Cardiac fibroblast (primary cell): ENCODE data around the gene LCLAT1.

Experiments used
- DNase-seq, 2 donors: peaks; one replicate each; pipeline versions ENCODE4 v3.0.0 to v3.0.0-alpha.2; 2010; ENCODE audit warnings: low read depth in 2 of 2
- H3K4me3 ChIP-seq, 2 donors: replicated peaks in 1 of 2; 1 replicate in 1 of 2; 2 replicates in 1 of 2; pipeline ENCODE4 v1.5.1; 2011; ENCODE audit warnings: low read depth in 2 of 2, low read length in 2 of 2, mild to moderate bottlenecking in 2 of 2, moderate library complexity in 1 of 2
- TF ChIP-seq, protein P1 (sequence below): IDR thresholded peaks from one replicate; pipeline ENCODE4 v1.5.1; 2011; ENCODE audit warnings: low read depth, mild to moderate bottlenecking, low read length, inconsistent platforms

Gene LCLAT1

DNA sequence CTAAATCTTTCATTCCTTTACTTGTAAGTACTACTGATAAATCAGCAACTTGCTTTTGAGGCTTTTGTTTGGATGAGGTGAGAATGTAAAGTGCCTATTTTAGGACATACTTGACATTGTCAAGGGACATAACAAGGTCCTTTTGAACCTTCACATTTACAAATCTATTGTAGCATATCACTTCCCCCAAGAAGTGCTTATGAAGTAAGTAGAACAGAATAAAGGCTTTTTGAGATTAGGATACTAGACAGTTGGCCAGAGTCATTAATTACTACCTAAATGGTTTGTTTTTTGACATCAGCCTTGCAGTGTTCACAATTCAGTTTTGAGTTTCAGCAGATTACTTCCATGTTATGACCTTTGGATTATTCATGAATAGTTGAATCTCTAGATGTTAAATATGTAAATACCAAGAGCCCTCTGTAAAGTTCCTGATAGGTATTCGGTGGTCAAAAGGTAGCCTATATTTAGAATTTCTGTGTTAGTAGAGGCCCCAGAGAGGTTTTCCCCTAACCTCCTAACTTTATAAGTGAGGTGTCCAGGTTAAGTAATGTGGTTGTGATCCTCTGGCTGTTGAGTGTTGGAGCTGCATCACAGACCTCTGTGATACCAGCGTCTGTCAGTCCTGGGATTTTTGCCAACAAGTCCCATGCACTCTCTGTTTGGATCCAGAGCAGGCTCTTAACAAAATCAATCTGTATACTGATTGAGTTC, 67.2 kb downstream of the LCLAT1 start:
- no peak overlapping the region for H3K4me3 ChIP-seq
- TF ChIP-seq, protein P1, sequence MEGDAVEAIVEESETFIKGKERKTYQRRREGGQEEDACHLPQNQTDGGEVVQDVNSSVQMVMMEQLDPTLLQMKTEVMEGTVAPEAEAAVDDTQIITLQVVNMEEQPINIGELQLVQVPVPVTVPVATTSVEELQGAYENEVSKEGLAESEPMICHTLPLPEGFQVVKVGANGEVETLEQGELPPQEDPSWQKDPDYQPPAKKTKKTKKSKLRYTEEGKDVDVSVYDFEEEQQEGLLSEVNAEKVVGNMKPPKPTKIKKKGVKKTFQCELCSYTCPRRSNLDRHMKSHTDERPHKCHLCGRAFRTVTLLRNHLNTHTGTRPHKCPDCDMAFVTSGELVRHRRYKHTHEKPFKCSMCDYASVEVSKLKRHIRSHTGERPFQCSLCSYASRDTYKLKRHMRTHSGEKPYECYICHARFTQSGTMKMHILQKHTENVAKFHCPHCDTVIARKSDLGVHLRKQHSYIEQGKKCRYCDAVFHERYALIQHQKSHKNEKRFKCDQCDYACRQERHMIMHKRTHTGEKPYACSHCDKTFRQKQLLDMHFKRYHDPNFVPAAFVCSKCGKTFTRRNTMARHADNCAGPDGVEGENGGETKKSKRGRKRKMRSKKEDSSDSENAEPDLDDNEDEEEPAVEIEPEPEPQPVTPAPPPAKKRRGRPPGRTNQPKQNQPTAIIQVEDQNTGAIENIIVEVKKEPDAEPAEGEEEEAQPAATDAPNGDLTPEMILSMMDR: no peak
- DNase-seq: peak; percentile 52 to 63

DNA sequence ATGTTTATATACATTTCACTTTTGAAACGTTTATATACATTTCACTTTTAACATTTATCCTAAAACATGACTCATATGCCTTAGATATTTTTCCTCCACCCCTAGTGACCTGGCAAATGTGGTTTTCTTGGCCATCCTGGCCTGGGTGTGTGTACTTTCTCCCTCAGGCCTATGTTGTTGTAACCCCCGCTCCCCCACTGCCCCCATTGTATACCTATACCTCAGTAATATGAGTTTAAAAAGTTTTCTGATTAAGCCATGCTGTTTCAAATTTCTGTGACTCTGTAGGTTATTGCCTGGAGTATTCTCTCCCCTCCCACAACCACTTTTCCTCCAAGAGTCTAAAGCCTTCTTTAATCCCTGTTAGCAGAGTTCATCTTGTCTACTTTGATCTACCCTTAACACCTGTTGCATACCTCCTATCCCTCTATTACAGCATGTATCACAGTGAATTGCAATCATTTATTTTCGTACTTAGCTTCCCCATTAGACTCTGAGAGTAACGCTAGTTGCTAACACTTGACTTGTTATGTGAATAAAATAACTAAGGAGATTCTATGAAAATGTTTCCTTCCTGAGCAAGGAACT, 67.9 kb downstream of the LCLAT1 start:
- no peak for DNase-seq
- TF ChIP-seq, protein P1: no peak
- H3K4me3 ChIP-seq: no peak overlapping the region

DNA sequence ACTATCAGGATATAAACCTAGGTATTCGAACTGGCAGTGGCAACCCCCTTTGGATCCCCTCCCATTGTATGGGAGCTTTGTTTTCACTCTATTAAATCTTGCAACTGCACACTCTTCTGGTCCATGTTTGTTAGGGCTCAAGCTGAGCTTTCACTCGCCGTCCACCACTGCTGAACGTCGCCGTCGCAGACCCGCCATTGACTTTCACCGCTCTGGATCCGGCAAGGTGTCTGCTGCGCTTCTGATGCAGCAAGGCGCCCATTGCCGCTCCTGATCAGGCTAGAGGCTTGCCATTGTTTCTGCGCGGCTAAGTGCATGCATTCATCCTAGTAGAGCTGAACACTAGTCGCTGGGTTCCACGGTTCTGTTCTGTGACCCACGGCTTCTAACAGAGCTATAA, 69.1 kb downstream of the LCLAT1 start:
- TF ChIP-seq, protein P1: no peak
- no peak for DNase-seq
- H3K4me3 ChIP-seq: no peak overlapping the region

DNA sequence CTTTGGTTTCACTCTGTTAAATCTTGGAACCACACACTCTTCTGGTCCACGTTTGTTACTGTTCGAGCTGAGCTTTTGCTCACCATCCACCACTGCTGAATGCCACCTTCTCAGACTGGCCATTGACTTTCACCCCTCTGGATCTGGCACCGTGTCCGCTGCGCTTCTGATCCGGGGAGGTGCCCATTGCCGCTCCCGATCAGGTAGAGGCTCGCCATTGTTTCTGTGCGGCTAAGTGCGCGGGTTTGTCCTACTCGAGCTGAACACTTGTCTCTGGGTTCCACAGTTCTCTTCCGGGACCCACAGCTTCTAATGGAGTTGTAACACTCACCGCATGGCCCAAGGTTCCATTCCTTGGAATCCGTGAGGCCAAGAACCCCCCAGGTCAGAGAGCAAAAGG, 72.8 kb downstream of the LCLAT1 start:
- no peak overlapping the region for H3K4me3 ChIP-seq
- no peak for DNase-seq
- TF ChIP-seq, protein P1: no peak

DNA sequence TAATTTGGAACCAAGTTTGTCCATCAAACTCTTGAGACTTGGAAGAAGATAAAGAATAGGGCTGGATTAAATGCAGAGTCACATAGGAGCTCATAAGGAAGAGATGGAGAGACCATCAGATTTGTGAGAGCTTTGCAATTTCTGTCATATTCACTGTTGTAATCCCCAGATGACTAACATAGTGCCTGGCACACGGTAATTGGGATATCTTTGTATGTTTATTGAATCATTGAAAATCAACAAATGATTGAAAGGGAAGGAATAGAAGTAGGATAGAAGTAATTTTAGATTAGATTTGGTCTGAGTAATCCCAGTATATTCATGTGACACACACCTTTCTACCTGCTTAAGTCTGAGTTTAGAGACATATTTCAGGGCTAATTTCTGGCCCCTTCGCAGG, 75.4 kb downstream of the LCLAT1 start:
- TF ChIP-seq, protein P1: no peak
- no peak for DNase-seq
- no peak overlapping the region for H3K4me3 ChIP-seq

DNA sequence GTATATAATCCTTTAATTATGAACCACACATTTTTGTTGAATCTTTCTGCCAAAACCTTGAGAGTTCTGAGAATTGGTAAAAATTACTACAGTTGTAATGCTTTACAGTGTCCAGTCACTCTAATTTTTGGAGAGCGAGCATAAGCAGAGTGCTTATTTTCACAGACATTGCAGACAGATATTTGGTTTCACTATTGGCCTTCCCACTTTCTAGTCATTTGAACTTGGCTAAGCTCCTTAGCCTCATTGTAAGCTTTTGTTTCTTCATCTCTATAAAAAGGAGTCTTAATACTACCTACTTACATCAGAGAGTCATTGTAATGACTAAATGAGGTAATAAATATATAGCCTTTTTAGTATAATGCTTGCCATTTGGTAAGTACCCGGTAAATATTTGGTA, 80.4 kb downstream of the LCLAT1 start:
- peak in 1 of 2 donors; percentile 27 for DNase-seq
- TF ChIP-seq, protein P1: no peak
- no peak overlapping the region for H3K4me3 ChIP-seq

DNA sequence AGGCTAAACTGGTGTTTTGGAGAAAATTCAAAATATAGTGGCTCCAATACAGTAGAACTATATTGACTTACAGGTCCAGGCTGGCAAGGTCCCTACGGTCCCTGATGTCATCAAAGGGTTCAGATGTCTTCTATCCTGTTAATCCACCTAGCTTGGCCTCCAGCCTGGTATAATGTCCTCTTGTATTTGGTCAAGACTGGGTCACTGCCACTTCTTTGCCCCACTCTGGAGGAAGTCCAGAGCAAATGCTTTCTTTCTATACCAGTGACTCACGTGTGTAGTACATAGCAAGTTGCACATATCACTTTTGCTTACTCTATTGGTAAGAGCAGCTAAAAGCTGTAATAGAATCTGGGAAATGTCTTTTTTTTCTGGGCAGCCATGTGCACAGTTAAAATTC, 80.8 kb downstream of the LCLAT1 start:
- peak in 1 of 2 donors; percentile 32 for DNase-seq
- TF ChIP-seq, protein P1: no peak
- H3K4me3 ChIP-seq: no peak overlapping the region
